DMS153 treated with DMSO at 0.1 percent for 48 hours (cell line): Measurements from ENCODE around the gene PHF21B.

Experiments used
- DNase-seq: peaks from one replicate; lab custom pipeline; 2025; ENCODE audit not compliant: unreplicated experiment; lab: John Stamatoyannopoulos, UW

Gene PHF21B

GRCh38 chr22:44847892-44848291, 161.9 kb downstream of the PHF21B start:
- no peak for DNase-seq

GRCh38 chr22:44847380-44847779, 162.4 kb downstream of the PHF21B start:
- DNase-seq = no peak

GRCh38 chr22:44846726-44847275, 163.0 kb downstream of the PHF21B start:
- no peak for DNase-seq

- DNase-seq = no peak
These were observed 163.7 kb downstream of the PHF21B start for GRCh38 chr22:44845796-44846720.

GRCh38 chr22:44845191-44845590, 164.6 kb downstream of the PHF21B start:
- DNase-seq = no peak

- DNase-seq = no peak
These were observed 167.4 kb downstream of the PHF21B start for GRCh38 chr22:44842417-44842816.

GRCh38 chr22:44840611-44841322, 169.0 kb downstream of the PHF21B start:
- no peak for DNase-seq

GRCh38 chr22:44839721-44840120, 170.1 kb downstream of the PHF21B start:
- no peak for DNase-seq

- no peak for DNase-seq
These were observed 170.7 kb downstream of the PHF21B start for GRCh38 chr22:44839061-44839460.

GRCh38 chr22:44838316-44839016, 171.3 kb downstream of the PHF21B start:
- DNase-seq = no peak

GRCh38 chr22:44837481-44837880, 172.3 kb downstream of the PHF21B start:
- DNase-seq = no peak

- no peak for DNase-seq
These were observed 175.7 kb downstream of the PHF21B start for GRCh38 chr22:44834065-44834464.

- DNase-seq = no peak
These were observed 177.9 kb downstream of the PHF21B start for GRCh38 chr22:44831885-44832284.
